ENCODE measurements around the gene NAGLU.

Gene NAGLU

GRCh38 chr17:42529061-42529460 is 7.0 kb upstream of the NAGLU start:
- DNase-seq (ENCODE audit: low spot score) (no peak), ATAC-seq (ENCODE audit: low read depth) (no peak)
- peaks cover 48% of the 10 kb centered on the region for H3K4me1 ChIP-seq (ENCODE audit: insufficient read depth, poor library complexity, severe bottlenecking)
- no peak for TF ChIP-seq CTCF (IDR thresholded peaks at IDR 0.05; ENCODE audit: poor library complexity, severe bottlenecking)
- no peaks in the 10 kb centered on the region for H3K9me3 ChIP-seq (ENCODE audit: severe bottlenecking)
- no peaks in the 10 kb centered on the region for H3K36me3 ChIP-seq (ENCODE audit: low read depth)
- H3K4me3 ChIP-seq (ENCODE audit: severe bottlenecking): no peak overlapping the region
- H3K27ac ChIP-seq (ENCODE audit: poor library complexity, severe bottlenecking): peak overlapping the region; percentile 90
- no peaks in the 10 kb centered on the region for H3K27me3 ChIP-seq (ENCODE audit: insufficient read depth, poor library complexity, severe bottlenecking)

GRCh38 chr17:42530952-42531454 is 5.0 kb upstream of the NAGLU start:
- TF ChIP-seq CTCF (IDR thresholded peaks at IDR 0.05; ENCODE audit: poor library complexity, severe bottlenecking): no peak
- H3K27me3 ChIP-seq (ENCODE audit: insufficient read depth, poor library complexity, severe bottlenecking): no peaks in the 10 kb centered on the region
- no peaks in the 10 kb centered on the region for H3K9me3 ChIP-seq (ENCODE audit: severe bottlenecking)
- H3K36me3 ChIP-seq (ENCODE audit: low read depth): no peaks in the 10 kb centered on the region
- peak overlapping the region; percentile 90 for H3K27ac ChIP-seq (ENCODE audit: poor library complexity, severe bottlenecking)
- peaks cover 32% of the 10 kb centered on the region for H3K4me1 ChIP-seq (ENCODE audit: insufficient read depth, poor library complexity, severe bottlenecking)
- ATAC-seq (ENCODE audit: low read depth): no peak
- no peak for DNase-seq (ENCODE audit: low spot score)
- H3K4me3 ChIP-seq (ENCODE audit: severe bottlenecking): no peak overlapping the region

- ATAC-seq (ENCODE audit: low read depth): no peak
- TF ChIP-seq CTCF (IDR thresholded peaks at IDR 0.05; ENCODE audit: poor library complexity, severe bottlenecking): peak; percentile 61
- DNase-seq (ENCODE audit: low spot score): no peak
- H3K27me3 ChIP-seq (ENCODE audit: insufficient read depth, poor library complexity, severe bottlenecking): no peaks in the 10 kb centered on the region
- H3K27ac ChIP-seq (ENCODE audit: poor library complexity, severe bottlenecking): peak overlapping the region; percentile 90
- H3K4me3 ChIP-seq (ENCODE audit: severe bottlenecking): peak overlapping the region; percentile 38
- peaks cover 29% of the 10 kb centered on the region for H3K4me1 ChIP-seq (ENCODE audit: insufficient read depth, poor library complexity, severe bottlenecking)
- H3K9me3 ChIP-seq (ENCODE audit: severe bottlenecking): no peaks in the 10 kb centered on the region
- no peaks in the 10 kb centered on the region for H3K36me3 ChIP-seq (ENCODE audit: low read depth)
Observed at GRCh38 chr17:42531455-42532354, 4.3 kb upstream of the NAGLU start.

- Histone ChIP-seq H3K27ac (ENCODE audit: poor library complexity, severe bottlenecking) (peak overlapping the region; percentile 78), H3K4me1 (ENCODE audit: insufficient read depth, poor library complexity, severe bottlenecking) (peaks cover 17% of the 10 kb centered on the region), H3K9me3 (ENCODE audit: severe bottlenecking) (no peaks in the 10 kb centered on the region), H3K27me3 (ENCODE audit: insufficient read depth, poor library complexity, severe bottlenecking) (no peaks in the 10 kb centered on the region), H3K36me3 (ENCODE audit: low read depth) (peaks cover 5% of the 10 kb centered on the region; the same call in 1 of the 2 replicates), H3K4me3 (ENCODE audit: severe bottlenecking) (peak overlapping the region; percentile 85)
- DNase-seq (ENCODE audit: low spot score) (no peak), ATAC-seq (ENCODE audit: low read depth) (no peak)
- TF ChIP-seq CTCF (IDR thresholded peaks at IDR 0.05; ENCODE audit: poor library complexity, severe bottlenecking): no peak
Observed at GRCh38 chr17:42535155-42536047, 640 bp upstream of the NAGLU start.
